ENCODE data around the gene PPIB. TPM values are rescaled to one million over a fixed set of nuclear protein-coding genes. Genes with fewer than 3 reads are reported as not detected.

PPIB gene
- total RNA-seq, 6 experiments from 2014 or later: 276 to 535 (median 474) TPM

- ATAC-seq: no peak
- H3K4me3 ChIP-seq: no peak overlapping the region
- H3K27ac ChIP-seq: no peak overlapping the region
- DNase-seq: no peak
- intact Hi-C loops (cut with DNase I): loop anchor here (10.0 kb wide), 1 partner anchor 150 kb away; the partner anchor contains the start of gene CSNK1G1 (in 2 of the 2)
- H3K4me1 ChIP-seq: no peaks in the 10 kb centered on the region
- H3K36me3 ChIP-seq: peaks cover 0 to 10% (median 4%) of the 10 kb centered on the region in 4 donors
- no peaks in the 10 kb centered on the region for H3K27me3 ChIP-seq
- TF ChIP-seq, protein P1, sequence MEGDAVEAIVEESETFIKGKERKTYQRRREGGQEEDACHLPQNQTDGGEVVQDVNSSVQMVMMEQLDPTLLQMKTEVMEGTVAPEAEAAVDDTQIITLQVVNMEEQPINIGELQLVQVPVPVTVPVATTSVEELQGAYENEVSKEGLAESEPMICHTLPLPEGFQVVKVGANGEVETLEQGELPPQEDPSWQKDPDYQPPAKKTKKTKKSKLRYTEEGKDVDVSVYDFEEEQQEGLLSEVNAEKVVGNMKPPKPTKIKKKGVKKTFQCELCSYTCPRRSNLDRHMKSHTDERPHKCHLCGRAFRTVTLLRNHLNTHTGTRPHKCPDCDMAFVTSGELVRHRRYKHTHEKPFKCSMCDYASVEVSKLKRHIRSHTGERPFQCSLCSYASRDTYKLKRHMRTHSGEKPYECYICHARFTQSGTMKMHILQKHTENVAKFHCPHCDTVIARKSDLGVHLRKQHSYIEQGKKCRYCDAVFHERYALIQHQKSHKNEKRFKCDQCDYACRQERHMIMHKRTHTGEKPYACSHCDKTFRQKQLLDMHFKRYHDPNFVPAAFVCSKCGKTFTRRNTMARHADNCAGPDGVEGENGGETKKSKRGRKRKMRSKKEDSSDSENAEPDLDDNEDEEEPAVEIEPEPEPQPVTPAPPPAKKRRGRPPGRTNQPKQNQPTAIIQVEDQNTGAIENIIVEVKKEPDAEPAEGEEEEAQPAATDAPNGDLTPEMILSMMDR (IDR thresholded peaks at IDR 0.05): no peak
- TF ChIP-seq POLR2A (IDR thresholded peaks at IDR 0.05): no peak
- no peaks in the 10 kb centered on the region for H3K9me3 ChIP-seq
Observed at GRCh38 chr15:64205202-64205601, 42.4 kb upstream of the PPIB start.

DNA sequence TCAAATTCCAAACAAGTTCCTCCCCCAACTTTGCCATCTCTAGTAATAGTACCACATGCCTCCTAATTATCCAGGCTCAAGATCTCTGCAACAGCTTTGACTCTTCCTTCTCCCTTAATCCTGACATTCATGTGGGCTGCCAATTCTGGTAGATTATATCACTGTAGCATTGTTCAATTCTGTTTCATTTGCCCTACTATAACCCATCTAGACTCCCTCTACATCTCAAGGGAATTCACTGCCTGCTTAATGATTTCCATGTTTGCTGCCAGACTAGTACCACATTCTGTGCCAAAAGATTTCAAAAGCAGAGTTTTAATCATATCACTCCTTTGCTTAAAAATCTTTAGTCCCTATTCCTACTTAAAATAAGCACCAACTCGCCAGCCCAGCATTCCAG is 34.6 kb upstream of the PPIB start:
- Histone ChIP-seq H3K27me3 (no peaks in the 10 kb centered on the region), H3K27ac (no peak overlapping the region), H3K36me3 (peaks cover 0 to 3% (median 1%) of the 10 kb centered on the region in 4 donors), H3K9me3 (no peaks in the 10 kb centered on the region), H3K4me3 (no peak overlapping the region), H3K4me1 (no peaks in the 10 kb centered on the region)
- intact Hi-C loops (cut with DNase I): no loop called here
- no peak for TF ChIP-seq POLR2A (IDR thresholded peaks at IDR 0.05)
- TF ChIP-seq, protein P1 (IDR thresholded peaks at IDR 0.05): no peak
- ATAC-seq (no peak), DNase-seq (no peak)
- 90% methylated on average over 1 of the region's 1 CpG for WGBS (ENCODE audit: insufficient coverage, low coverage, low lambda C conversion rate, missing lambda C conversion rate)

DNA sequence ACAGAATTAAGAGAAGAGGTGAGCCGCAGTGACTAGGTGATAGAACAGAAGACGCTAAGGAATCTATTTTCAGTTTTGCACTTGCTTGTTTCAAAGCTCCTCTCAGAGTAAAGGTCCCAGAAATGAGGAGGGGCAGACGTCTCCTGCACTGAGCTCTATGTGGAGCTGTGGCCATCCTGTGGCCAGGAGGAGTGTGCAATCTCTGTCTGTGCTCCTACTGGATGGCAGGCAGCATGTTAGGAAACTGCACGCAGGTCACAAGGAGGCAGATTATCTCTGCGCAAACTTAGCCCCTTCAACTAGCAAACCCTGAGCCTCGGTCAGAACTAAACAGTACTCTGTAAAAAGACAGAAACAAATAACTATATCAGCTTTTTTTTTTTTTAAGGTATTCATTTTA is 31.1 kb upstream of the PPIB start:
- ATAC-seq: no peak
- WGBS (ENCODE audit: insufficient coverage, low coverage, low lambda C conversion rate, missing lambda C conversion rate): 71% methylated on average over 5 of the region's 6 CpGs
- H3K9me3 ChIP-seq: no peaks in the 10 kb centered on the region
- no peak overlapping the region for H3K27ac ChIP-seq
- intact Hi-C loops (cut with DNase I): no loop called here
- peaks cover 0 to 2% (median 0%) of the 10 kb centered on the region in 4 donors for H3K36me3 ChIP-seq
- H3K27me3 ChIP-seq: no peaks in the 10 kb centered on the region
- DNase-seq: no peak
- H3K4me1 ChIP-seq: no peaks in the 10 kb centered on the region
- TF ChIP-seq, protein P1 (IDR thresholded peaks at IDR 0.05): no peak
- no peak for TF ChIP-seq POLR2A (IDR thresholded peaks at IDR 0.05)
- no peak overlapping the region for H3K4me3 ChIP-seq

DNA sequence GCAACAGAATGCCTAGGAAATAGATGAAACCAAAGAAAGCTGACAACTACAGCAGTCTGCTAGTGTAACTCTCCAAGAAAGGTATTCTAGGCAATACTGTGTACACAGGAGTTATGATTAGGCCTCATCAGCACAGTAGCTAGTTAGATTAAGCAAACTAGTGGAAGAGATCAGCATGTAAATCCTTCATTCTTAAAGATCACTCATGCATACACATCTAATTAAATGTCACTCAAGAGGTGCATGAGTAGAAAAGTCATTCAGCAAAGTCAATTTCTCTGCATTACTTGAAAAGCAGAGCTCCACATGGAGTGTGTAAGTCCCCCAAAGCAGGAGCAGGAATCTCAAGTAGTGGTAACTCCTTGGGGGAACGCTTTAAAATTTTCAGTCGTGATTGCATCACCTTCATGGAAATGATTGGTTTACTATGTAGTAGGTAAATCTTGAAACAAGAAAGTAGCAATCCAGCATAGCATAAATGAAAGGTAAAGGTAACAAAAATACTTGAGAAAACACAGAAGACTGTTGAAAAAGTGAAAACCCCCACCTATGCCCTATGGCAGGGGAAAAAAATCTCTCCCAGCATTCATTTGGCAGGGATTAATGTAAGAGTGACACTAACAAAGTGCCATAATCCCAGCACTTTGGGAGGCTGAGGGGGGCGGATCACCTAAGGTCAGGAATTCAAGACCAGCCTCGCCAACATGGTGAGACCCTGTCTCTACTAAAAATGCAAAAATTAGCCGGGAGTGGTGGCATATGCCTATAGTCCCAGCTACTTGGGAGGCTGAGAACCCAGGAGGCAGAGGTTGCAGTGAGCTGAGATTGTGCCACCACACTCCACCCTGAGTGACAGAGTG is 29.4 kb upstream of the PPIB start:
- no peak for ATAC-seq
- H3K36me3 ChIP-seq: peaks cover 0 to 2% (median 0%) of the 10 kb centered on the region in 4 donors
- intact Hi-C loops (cut with DNase I): no loop called here
- H3K27ac ChIP-seq: no peak overlapping the region
- no peaks in the 10 kb centered on the region for H3K27me3 ChIP-seq
- 92% methylated on average over 3 of the region's 5 CpGs for WGBS (ENCODE audit: insufficient coverage, low coverage, low lambda C conversion rate, missing lambda C conversion rate)
- DNase-seq: no peak
- no peak for TF ChIP-seq POLR2A (IDR thresholded peaks at IDR 0.05)
- TF ChIP-seq, protein P1 (IDR thresholded peaks at IDR 0.05): no peak
- H3K4me1 ChIP-seq: no peaks in the 10 kb centered on the region
- no peaks in the 10 kb centered on the region for H3K9me3 ChIP-seq
- H3K4me3 ChIP-seq: no peak overlapping the region

Data from right lobe of liver (tissue), 6 donors.